ENCODE data around the gene DEFB113. TPM values are rescaled to one million over a fixed set of nuclear protein-coding genes. Genes with fewer than 3 reads are reported as not detected.

DEFB113 gene
- total RNA-seq, 4 donors from 2014 or later = not detected

DNA sequence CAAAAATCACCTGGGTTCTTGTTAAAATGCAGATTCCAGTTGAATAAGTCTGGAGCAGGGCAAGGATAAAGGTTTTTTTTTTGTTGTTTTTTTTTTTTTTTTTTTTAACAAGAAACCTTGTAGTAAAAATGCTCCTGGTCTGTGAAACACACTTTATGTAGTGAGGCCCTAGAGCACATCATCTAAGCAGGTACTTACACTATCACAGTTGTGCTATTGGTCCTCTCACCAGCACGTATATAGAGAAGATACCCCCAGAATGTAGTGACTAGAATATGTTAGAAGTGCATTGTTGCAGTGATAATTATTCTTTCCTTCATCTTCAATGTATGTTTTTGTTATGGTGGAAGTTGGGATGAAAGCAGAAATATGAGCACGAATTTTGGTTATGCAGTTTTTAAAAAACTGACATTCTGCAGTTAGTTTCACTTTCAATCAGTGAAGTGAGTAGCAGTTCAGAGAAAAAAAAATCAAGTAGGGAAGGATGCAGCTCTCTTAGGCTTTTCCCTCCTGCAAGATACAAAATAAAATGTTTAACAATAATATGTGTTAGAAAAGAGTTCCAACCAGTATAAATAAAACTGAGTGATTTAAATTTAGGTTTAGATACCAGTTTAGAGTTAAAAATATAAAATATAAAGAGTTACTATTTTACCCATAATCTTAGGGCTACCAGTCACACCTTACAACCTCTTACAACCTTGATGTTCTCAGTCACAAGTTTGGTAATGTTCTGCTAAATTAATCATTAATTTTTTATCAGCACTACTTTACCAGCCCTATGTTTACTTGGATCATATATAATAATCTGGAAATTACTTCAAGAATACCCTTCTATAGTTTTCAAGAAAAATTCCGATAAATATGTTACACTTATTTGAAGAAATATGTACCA, 9.2 kb upstream of the DEFB113 start:
- no peak overlapping the region for H3K27ac ChIP-seq
- H3K4me1 ChIP-seq = no peaks in the 10 kb centered on the region
- H3K36me3 ChIP-seq = no peaks in the 10 kb centered on the region
- H3K4me3 ChIP-seq = peak overlapping the region in 1 of 4 donors; percentile 20
- TF ChIP-seq POLR2A (IDR thresholded peaks at IDR 0.05) (no peak), EP300 (IDR thresholded peaks at IDR 0.05) (no peak)
- TF ChIP-seq, protein P1, sequence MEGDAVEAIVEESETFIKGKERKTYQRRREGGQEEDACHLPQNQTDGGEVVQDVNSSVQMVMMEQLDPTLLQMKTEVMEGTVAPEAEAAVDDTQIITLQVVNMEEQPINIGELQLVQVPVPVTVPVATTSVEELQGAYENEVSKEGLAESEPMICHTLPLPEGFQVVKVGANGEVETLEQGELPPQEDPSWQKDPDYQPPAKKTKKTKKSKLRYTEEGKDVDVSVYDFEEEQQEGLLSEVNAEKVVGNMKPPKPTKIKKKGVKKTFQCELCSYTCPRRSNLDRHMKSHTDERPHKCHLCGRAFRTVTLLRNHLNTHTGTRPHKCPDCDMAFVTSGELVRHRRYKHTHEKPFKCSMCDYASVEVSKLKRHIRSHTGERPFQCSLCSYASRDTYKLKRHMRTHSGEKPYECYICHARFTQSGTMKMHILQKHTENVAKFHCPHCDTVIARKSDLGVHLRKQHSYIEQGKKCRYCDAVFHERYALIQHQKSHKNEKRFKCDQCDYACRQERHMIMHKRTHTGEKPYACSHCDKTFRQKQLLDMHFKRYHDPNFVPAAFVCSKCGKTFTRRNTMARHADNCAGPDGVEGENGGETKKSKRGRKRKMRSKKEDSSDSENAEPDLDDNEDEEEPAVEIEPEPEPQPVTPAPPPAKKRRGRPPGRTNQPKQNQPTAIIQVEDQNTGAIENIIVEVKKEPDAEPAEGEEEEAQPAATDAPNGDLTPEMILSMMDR (IDR thresholded peaks at IDR 0.05) = no peak
- DNase-seq (ENCODE audit: low spot score in 2 of 2) = no peak
- no peaks in the 10 kb centered on the region for H3K27me3 ChIP-seq
- H3K9me3 ChIP-seq = no peaks in the 10 kb centered on the region
- 43 to 48% methylated on average over 3 of the region's 3 CpGs for WGBS, 2 donors

DNA sequence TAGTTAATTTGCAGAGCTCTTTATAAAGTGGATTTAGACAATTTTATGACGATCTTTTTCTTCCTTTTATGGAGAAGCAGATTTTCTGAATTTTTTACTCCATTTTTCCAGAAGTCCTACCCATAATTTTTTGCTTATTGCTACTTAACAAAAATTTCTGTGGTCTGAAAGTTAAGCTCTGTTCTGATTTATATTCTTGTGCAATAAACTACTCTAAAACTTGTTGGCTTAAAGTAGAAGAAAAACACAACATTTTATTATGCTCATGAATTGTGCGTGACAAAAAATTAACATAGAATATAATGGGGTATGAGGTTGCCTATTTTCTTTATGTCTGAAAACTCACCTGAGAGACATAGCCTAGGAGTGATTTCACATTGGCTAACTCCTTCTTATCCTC, 2.6 kb downstream of the DEFB113 start:
- Histone ChIP-seq H3K27ac (no peak overlapping the region), H3K4me1 (no peaks in the 10 kb centered on the region), H3K27me3 (no peaks in the 10 kb centered on the region), H3K4me3 (no peak overlapping the region), H3K9me3 (no peaks in the 10 kb centered on the region), H3K36me3 (no peaks in the 10 kb centered on the region)
- TF ChIP-seq, protein P1 (IDR thresholded peaks at IDR 0.05) = no peak
- TF ChIP-seq POLR2A (IDR thresholded peaks at IDR 0.05) (no peak), EP300 (IDR thresholded peaks at IDR 0.05) (no peak)
- DNase-seq (ENCODE audit: low spot score in 2 of 2) = no peak
- WGBS, 2 donors = 67 to 68% methylated on average over 2 of the region's 2 CpGs

DNA sequence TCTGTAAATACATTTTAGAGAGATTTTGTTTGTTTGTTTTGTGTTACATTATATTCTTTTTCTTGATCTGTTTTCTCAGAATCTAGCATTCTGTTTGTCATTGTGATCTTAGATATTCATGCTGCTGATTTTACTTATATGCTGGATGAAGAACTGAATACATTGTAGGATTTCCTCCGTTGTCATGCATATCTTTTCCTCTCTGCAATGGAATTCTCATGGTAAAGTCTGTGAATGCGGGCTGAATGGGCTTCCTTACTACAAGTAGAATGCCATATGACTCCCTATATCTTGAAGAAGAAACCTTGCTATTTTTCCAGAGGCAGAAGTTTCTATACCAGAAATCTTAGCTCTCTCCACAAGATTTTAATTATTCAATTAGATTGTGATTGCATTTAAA, 3.1 kb downstream of the DEFB113 start:
- H3K36me3 ChIP-seq = no peaks in the 10 kb centered on the region
- TF ChIP-seq, protein P1 (IDR thresholded peaks at IDR 0.05) = no peak
- TF ChIP-seq EP300 (IDR thresholded peaks at IDR 0.05) (no peak), POLR2A (IDR thresholded peaks at IDR 0.05) (no peak)
- no peak overlapping the region for H3K27ac ChIP-seq
- H3K9me3 ChIP-seq = no peaks in the 10 kb centered on the region
- H3K4me1 ChIP-seq = no peaks in the 10 kb centered on the region
- 20 to 30% methylated on average over 2 of the region's 2 CpGs for WGBS, 2 donors
- no peak overlapping the region for H3K4me3 ChIP-seq
- DNase-seq (ENCODE audit: low spot score in 2 of 2) = no peak
- H3K27me3 ChIP-seq = no peaks in the 10 kb centered on the region

DNA sequence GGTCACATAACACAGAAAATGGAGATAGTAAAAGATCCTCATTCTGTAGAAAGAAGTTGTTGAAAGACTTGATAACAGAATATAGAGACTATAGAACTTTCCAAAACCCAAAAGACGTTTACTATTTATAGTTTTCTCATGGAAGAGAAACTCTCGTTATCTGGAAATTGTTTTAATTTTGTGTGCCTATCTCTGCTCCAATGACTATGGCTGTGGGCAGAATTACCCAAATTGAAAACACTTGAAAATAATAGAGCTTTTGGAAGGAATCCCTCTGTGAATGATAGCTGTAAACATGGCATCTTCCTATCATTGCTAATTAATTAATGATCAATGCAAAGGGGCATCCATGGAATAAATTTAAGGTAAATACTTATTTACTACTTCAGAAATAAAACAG, 5.4 kb downstream of the DEFB113 start, which contains the start of gene DEFB114:
Gene DEFB114, minus strand, starts transcription at position 101 of the 400 bp plus-strand sequence. Its CDS starts 59 bp downstream, at position 42.
- WGBS, 2 donors = 72 to 73% methylated on average over 2 of the region's 2 CpGs
- no peak for DNase-seq (ENCODE audit: low spot score in 2 of 2)
- Histone ChIP-seq H3K4me1 (no peaks in the 10 kb centered on the region), H3K36me3 (no peaks in the 10 kb centered on the region), H3K9me3 (no peaks in the 10 kb centered on the region), H3K27me3 (no peaks in the 10 kb centered on the region), H3K4me3 (no peak within 1 kb of the TSS), H3K27ac (no peak within 1 kb of the TSS)
- TF ChIP-seq, protein P1 (IDR thresholded peaks at IDR 0.05) = no peak
- no peak for TF ChIP-seq EP300 (IDR thresholded peaks at IDR 0.05)
- no peak for TF ChIP-seq POLR2A (IDR thresholded peaks at IDR 0.05)

- no peaks in the 10 kb centered on the region for H3K4me1 ChIP-seq
- no peaks in the 10 kb centered on the region for H3K36me3 ChIP-seq
- no peak for DNase-seq (ENCODE audit: low spot score in 2 of 2)
- no peak overlapping the region for H3K27ac ChIP-seq
- H3K27me3 ChIP-seq = no peaks in the 10 kb centered on the region
- TF ChIP-seq EP300 (IDR thresholded peaks at IDR 0.05) = no peak
- TF ChIP-seq POLR2A (IDR thresholded peaks at IDR 0.05) = no peak
- TF ChIP-seq, protein P1 (IDR thresholded peaks at IDR 0.05) = no peak
- H3K4me3 ChIP-seq = no peak overlapping the region
- WGBS, 2 donors = 64 to 91% methylated on average over 1 of the region's 1 CpG
- H3K9me3 ChIP-seq = no peaks in the 10 kb centered on the region
Observed at GRCh38 chr6:49958180-49958579, 11.2 kb downstream of the DEFB113 start.
